ENCODE data around the gene SGCD.

GRCh38 chr5:156794687-156795086 lies 467.7 kb downstream of the SGCD start:
- TF ChIP-seq ZNF565 (CRISPR knock-in tag; conservative IDR thresholded peaks at IDR 0.05; ENCODE audit: low read depth) (no peak), PATZ1 (CRISPR knock-in tag; IDR thresholded peaks at IDR 0.05; ENCODE audit: borderline replicate concordance) (no peak), RARB (CRISPR knock-in tag; IDR thresholded peaks at IDR 0.05) (no peak), CSDC2 (CRISPR knock-in tag; IDR thresholded peaks at IDR 0.05) (no peak), ZNF70 (CRISPR knock-in tag; IDR thresholded peaks at IDR 0.05) (no peak), GLIS3 (CRISPR knock-in tag; IDR thresholded peaks at IDR 0.05) (no peak), TCF4 (CRISPR knock-in tag; IDR thresholded peaks at IDR 0.05; ENCODE audit: borderline replicate concordance) (no peak), POU6F1 (CRISPR knock-in tag; IDR thresholded peaks at IDR 0.05; ENCODE audit: borderline replicate concordance, low read depth) (no peak), ZC3H10 (CRISPR knock-in tag; IDR thresholded peaks at IDR 0.05) (no peak), CREB5 (CRISPR knock-in tag; IDR thresholded peaks at IDR 0.05; ENCODE audit: low read depth) (no peak), ESRRG (CRISPR knock-in tag; IDR thresholded peaks at IDR 0.05) (no peak), CSRNP3 (CRISPR knock-in tag; IDR thresholded peaks at IDR 0.05) (no peak)
